Gastrocnemius medialis (tissue), 4 donors: ENCODE measurements around the gene AFAP1L1. TPM values are rescaled to one million over a fixed set of nuclear protein-coding genes. Genes with fewer than 3 reads are reported as not detected.

Experiments
- ATAC-seq, 2 donors: fragments of 150-250 bp; one replicate each; pipeline ENCODE4 v1.9.1; 2016
- DNase-seq, 2 donors: peaks; one replicate each; pipeline ENCODE4 v3.0.0-alpha.2; 2019
- H3K27ac ChIP-seq, 4 donors: fragments of 200-600 bp; sonication (generic); 1 replicate in 1 of 4; 2 replicates in 3 of 4; pipeline ENCODE4 v1.5.1; 2016 to 2018; ENCODE audit warnings: mild to moderate bottlenecking in 2 of 4, moderate library complexity in 1 of 4
- H3K27me3 ChIP-seq, 3 donors: fragments of 200-600 bp; sonication (generic) in 2 of 3; 1 replicate in 1 of 3; 2 replicates in 2 of 3; pipeline versions ENCODE4 v1.5.1 to v1.6.0; 2016 to 2019; ENCODE audit warnings: mild to moderate bottlenecking in 1 of 3, moderate library complexity in 1 of 3
- H3K36me3 ChIP-seq, 2 donors: fragments of 200-600 bp; sonication (generic) in 1 of 2; one replicate each; pipeline ENCODE4 v1.5.1; 2017 to 2018
- H3K4me1 ChIP-seq, 2 donors: fragments of 200-600 bp; sonication (generic) in 1 of 2; one replicate each; pipeline ENCODE4 v1.5.1; 2016 to 2017; ENCODE audit warnings: mild to moderate bottlenecking in 2 of 2
- H3K4me3 ChIP-seq, 4 donors: fragments of 200-600 bp; sonication (generic) in 3 of 4; 1 replicate in 1 of 4; 2 replicates in 3 of 4; pipeline ENCODE4 v1.5.1; 2016 to 2019; ENCODE audit warnings: mild to moderate bottlenecking in 2 of 4
- H3K9me3 ChIP-seq, 3 donors: fragments of 200-600 bp; sonication (generic) in 2 of 3; 1 replicate in 1 of 3; 2 replicates in 2 of 3; pipeline ENCODE4 v1.5.1; 2016 to 2019
- CTCF ChIP-seq, 5 experiments: fragments of 450-650 bp in 3 of 5; fragments of 200-600 bp in 2 of 5; sonication (generic) in 2 of 5; IDR thresholded peaks in 4 of 5; conservative IDR thresholded peaks in 1 of 5; 1 replicate in 4 of 5; 2 replicates in 1 of 5; pipeline ENCODE4 v1.5.1; 2016 to 2019; ENCODE audit warnings: antibody characterized with exemption in 5 of 5, mild to moderate bottlenecking in 3 of 5, moderate library complexity in 3 of 5
- POLR2A ChIP-seq, 2 donors: fragments of 450-650 bp; IDR thresholded peaks; one replicate each; pipeline ENCODE4 v1.6.1; 2017; ENCODE audit warnings: antibody characterized with exemption in 2 of 2, mild to moderate bottlenecking in 2 of 2, moderate library complexity in 2 of 2
- in situ Hi-C, 4 donors: fragments of 200-750 bp; cut with MboI; loops; one replicate each; pipeline versions ENCODE4 v1.15.0 to v1.8.0; 2017; ENCODE audit warnings: low sequenced_read_pairs in 4 of 4
- intact Hi-C: fragments of 100-400 bp; cut with DNase I; formaldehyde crosslinking; loops from one replicate; pipeline ENCODE4 v1.15.1; 2023; ENCODE audit warnings: low total_unique reads
- total RNA-seq, 4 donors: library from RNA; depleted of rRNA; stranded (reverse); fragments of >200 nt; gene quantifications; one replicate each; pipeline versions ENCODE4 v1.1.0 to v1.2.3, GENCODE V29; 2016

The AFAP1L1 gene
- total RNA-seq, 4 donors from 2014 or later, result 28.6 to 39.9 (median 32.9) TPM

DNA sequence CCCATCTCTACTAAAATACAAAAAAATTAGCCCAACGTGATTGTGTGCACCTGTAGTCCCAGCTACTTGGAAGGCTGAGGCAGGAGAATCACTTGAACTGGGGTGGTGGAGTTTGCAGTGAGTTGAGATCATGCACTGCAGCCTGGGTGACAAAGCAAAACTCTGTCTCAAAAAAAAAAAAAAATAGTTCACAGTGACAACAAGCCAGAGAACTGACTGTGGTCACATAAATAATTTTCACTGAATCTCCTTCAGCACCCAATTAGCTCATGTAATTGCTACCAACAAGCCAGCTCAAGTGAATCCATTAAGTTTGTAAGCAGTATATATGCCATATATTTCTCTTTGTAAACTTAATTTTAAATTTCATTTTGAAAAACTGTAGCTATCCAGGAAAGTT lies 14.5 kb upstream of the AFAP1L1 start:
- no peak for DNase-seq
- TF ChIP-seq CTCF (IDR thresholded peaks at IDR 0.05 in 4 of 5, conservative IDR thresholded peaks at IDR 0.05 in 1 of 5), result no peak
- TF ChIP-seq POLR2A (IDR thresholded peaks at IDR 0.05), result no peak
- in situ Hi-C loops, result no loop called here
- no peak overlapping the region for H3K27ac ChIP-seq
- no peaks in the 10 kb centered on the region for H3K4me1 ChIP-seq
- H3K27me3 ChIP-seq, result no peaks in the 10 kb centered on the region
- intact Hi-C loops, result no loop called here
- H3K9me3 ChIP-seq, result no peaks in the 10 kb centered on the region
- no peak overlapping the region for H3K4me3 ChIP-seq
- ATAC-seq, result no peak
- peaks cover 0 to 29% of the 10 kb centered on the region in 2 donors for H3K36me3 ChIP-seq

DNA sequence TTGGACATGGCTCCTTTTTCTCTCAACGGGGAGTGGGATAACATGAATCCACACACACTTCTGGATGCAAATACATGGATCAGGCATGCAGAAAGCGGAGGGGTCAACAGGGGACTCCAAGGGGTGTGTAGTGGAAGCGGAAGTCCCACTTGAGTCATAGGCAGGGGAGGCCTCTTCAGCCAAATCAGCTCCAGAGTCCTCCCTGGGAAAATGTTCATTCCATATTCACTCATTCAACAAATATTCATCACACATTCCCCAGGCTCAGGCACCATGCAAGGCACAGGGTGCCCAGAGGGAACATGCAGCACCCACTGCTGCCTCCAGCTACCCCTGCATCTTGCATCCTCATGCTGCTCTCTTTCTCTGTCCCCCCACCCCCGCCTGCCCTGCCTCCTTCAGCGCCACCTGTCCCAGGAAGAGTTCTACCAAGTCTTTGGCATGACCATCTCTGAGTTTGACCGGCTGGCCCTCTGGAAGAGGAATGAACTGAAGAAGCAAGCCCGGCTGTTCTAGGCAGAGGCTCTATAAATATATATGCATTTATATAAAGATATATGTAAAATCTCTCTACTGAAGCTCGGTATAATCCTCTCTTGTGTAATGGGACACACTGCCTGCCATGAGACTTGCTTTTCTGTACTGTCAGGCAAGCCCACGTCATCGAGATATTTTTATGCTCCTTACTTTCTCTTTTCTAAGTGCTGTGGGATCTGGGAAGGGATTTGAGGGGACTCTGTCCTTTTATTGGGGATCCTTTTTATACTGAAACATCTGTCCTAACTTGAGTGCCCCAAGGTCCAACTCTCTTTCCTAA lies 13.6 kb upstream of the AFAP1L1 start:
- no peak for DNase-seq
- no peak for ATAC-seq
- Histone ChIP-seq H3K27ac (no peak overlapping the region), H3K36me3 (peaks cover 0 to 19% of the 10 kb centered on the region in 2 donors), H3K4me3 (no peak overlapping the region), H3K27me3 (peaks cover 0 to 3% (median 0%) of the 10 kb centered on the region in 3 donors), H3K4me1 (no peaks in the 10 kb centered on the region), H3K9me3 (no peaks in the 10 kb centered on the region)
- in situ Hi-C loops (no loop called here), intact Hi-C loops (no loop called here)
- TF ChIP-seq CTCF (IDR thresholded peaks at IDR 0.05 in 4 of 5, conservative IDR thresholded peaks at IDR 0.05 in 1 of 5), result no peak

DNA sequence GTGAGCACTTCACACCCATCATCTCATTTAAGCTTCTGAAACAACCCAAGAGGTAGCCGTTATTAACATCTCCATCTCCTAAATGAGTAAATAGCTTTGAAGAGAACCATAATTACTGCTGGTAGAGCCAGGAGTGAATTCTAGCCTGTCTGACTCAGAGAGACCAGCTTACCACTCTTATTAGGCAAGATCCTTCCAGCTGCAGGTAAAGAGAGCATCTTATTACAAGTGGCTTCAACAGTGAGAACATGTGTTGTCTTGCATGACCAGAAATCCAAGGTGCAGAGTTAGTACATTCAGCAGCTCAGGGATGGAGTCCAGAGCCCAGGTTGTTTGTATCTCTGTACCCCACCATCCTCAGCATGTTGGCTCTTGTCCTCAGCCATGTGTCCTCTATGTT lies 10.9 kb upstream of the AFAP1L1 start:
- Histone ChIP-seq H3K27me3 (peaks cover 0 to 3% (median 0%) of the 10 kb centered on the region in 3 donors), H3K9me3 (no peaks in the 10 kb centered on the region), H3K36me3 (peaks cover 0 to 6% of the 10 kb centered on the region in 2 donors), H3K4me3 (no peak overlapping the region), H3K4me1 (no peaks in the 10 kb centered on the region), H3K27ac (no peak overlapping the region)
- TF ChIP-seq POLR2A (IDR thresholded peaks at IDR 0.05), result no peak
- no peak for TF ChIP-seq CTCF (IDR thresholded peaks at IDR 0.05 in 4 of 5, conservative IDR thresholded peaks at IDR 0.05 in 1 of 5)
- ATAC-seq (peak; percentile 18 to 50), DNase-seq (no peak)
- in situ Hi-C loops, result loop anchor here in 2 of 4 donors (10.0 kb wide), 2 partner anchors 174 to 304 kb away; no protein-coding TSS in a partner anchor
- intact Hi-C loops, result no loop called here

- H3K4me3 ChIP-seq, result no peak overlapping the region
- H3K4me1 ChIP-seq, result no peaks in the 10 kb centered on the region
- TF ChIP-seq POLR2A (IDR thresholded peaks at IDR 0.05) (no peak), CTCF (IDR thresholded peaks at IDR 0.05 in 4 of 5, conservative IDR thresholded peaks at IDR 0.05 in 1 of 5) (no peak)
- in situ Hi-C loops (loop anchor here in 2 of 4 donors (10.0 kb wide), 2 partner anchors 174 to 304 kb away; no protein-coding TSS in a partner anchor), intact Hi-C loops (no loop called here)
- no peak for DNase-seq
- ATAC-seq, result no peak
- H3K36me3 ChIP-seq, result peaks cover 0 to 6% of the 10 kb centered on the region in 2 donors
- no peak overlapping the region for H3K27ac ChIP-seq
- no peaks in the 10 kb centered on the region for H3K9me3 ChIP-seq
- peaks cover 0 to 3% (median 0%) of the 10 kb centered on the region in 3 donors for H3K27me3 ChIP-seq
These were observed 10.4 kb upstream of the AFAP1L1 start for GRCh38 chr5:149261246-149261645.
